GM12878 (cell line): ENCODE results near the gene PCDHAC1. TPM values are rescaled to one million over a fixed set of nuclear protein-coding genes. Genes with fewer than 3 reads are reported as not detected.

Experiments
- polyA plus RNA-seq, 11 experiments: library from polyadenylated mRNA; depleted of rRNA in 4 of 11; unstranded in 6 of 11; stranded (reverse) in 5 of 11; fragments of >200 nt; fragmentation: Nextera tagmentation in 4 of 11; fragmentation: Illumina TruSeq in 1 of 11; extraction: Ambion mirVana in 4 of 11; extraction: Trizol in 1 of 11; gene quantifications; 1 replicate in 1 of 11; 2 replicates in 10 of 11; pipeline versions ENCODE4 v1.2.1 to v1.2.3, GENCODE V29; 2011 to 2016; ENCODE audit warnings: inconsistent platforms in 2 of 11, missing spikeins in 2 of 11, low read depth in 1 of 11
- small RNA-seq: library from RNA; depleted of rRNA; stranded (forward); fragments of <200 nt; gene quantifications from one replicate; pipeline ENCODE3, GENCODE V24; 2014
- total RNA-seq, 4 experiments: library from RNA; depleted of rRNA in 3 of 4; stranded (reverse); fragments of >200 nt in 3 of 4; fragmentation: Illumina TruSeq in 1 of 4; extraction: Trizol in 1 of 4; gene quantifications; 2 replicates each; pipeline versions ENCODE4 v1.2.1 to v1.2.3, GENCODE V29; 2013 to 2021

The PCDHAC1 gene
- total and polyA plus RNA-seq, 10 of the 15 experiments (the other 5 are each of a cell fraction or from before 2014, with no cell fraction given): not detected

Small RNA genes within 50 kb of the gene (small RNA-seq; reads per million reads assigned to genes)
- not detected for gene AC010223.1

Other genes starting within 250 kb of the PCDHAC1 start
Only the 7 nearest of the 24 such genes appear.
- not detected in 2 replicates for gene PCDHA8, start 85.1 kb upstream of the PCDHAC1 start, total RNA-seq (2014; rRNA removed)
- gene PCDHA8, start 85.1 kb upstream of the PCDHAC1 start, total RNA-seq (2014; rRNA removed; fragmentation: Illumina TruSeq; extraction: Trizol): not detected in 2 replicates
- gene PCDHA8, start 85.1 kb upstream of the PCDHAC1 start, total RNA-seq (2021): not detected in 2 replicates
- gene PCDHA8, start 85.1 kb upstream of the PCDHAC1 start, polyA plus RNA-seq (2011; rRNA removed): not detected in 2 replicates
- not detected in 2 replicates for gene PCDHA8, start 85.1 kb upstream of the PCDHAC1 start, polyA plus RNA-seq (2014; fragmentation: Illumina TruSeq; extraction: Trizol)
- gene PCDHA8, start 85.1 kb upstream of the PCDHAC1 start, polyA plus RNA-seq (2014; fragmentation: Nextera tagmentation; extraction: Ambion mirVana): not detected
- not detected in 2 replicates for gene PCDHA8, start 85.1 kb upstream of the PCDHAC1 start, polyA plus RNA-seq (2014; rRNA removed)
- gene PCDHA8, start 85.1 kb upstream of the PCDHAC1 start, polyA plus RNA-seq (2016; fragmentation: Nextera tagmentation; extraction: Ambion mirVana): not detected
- gene PCDHA9, start 77.9 kb upstream of the PCDHAC1 start, total RNA-seq (2014; rRNA removed): 0.05 and 0.06 TPM in 2 replicates
- not detected in 2 replicates for gene PCDHA9, start 77.9 kb upstream of the PCDHAC1 start, total RNA-seq (2014; rRNA removed; fragmentation: Illumina TruSeq; extraction: Trizol)
- gene PCDHA9, start 77.9 kb upstream of the PCDHAC1 start, total RNA-seq (2021): not detected in 2 replicates
- gene PCDHA9, start 77.9 kb upstream of the PCDHAC1 start, polyA plus RNA-seq (2011; rRNA removed): not detected in 2 replicates
- not detected in 2 replicates for gene PCDHA9, start 77.9 kb upstream of the PCDHAC1 start, polyA plus RNA-seq (2014; fragmentation: Illumina TruSeq; extraction: Trizol)
- gene PCDHA9, start 77.9 kb upstream of the PCDHAC1 start, polyA plus RNA-seq (2014; fragmentation: Nextera tagmentation; extraction: Ambion mirVana): not detected
- 0.01 TPM in 1 of 2 replicates, not detected in the other for gene PCDHA9, start 77.9 kb upstream of the PCDHAC1 start, polyA plus RNA-seq (2014; rRNA removed)
- under 1 TPM in 1 of 2 experiments, not detected in 1; 0.03 TPM for gene PCDHA9, start 77.9 kb upstream of the PCDHAC1 start, polyA plus RNA-seq (2016; fragmentation: Nextera tagmentation; extraction: Ambion mirVana)
- 0.05 and 0.06 TPM in 2 replicates for gene PCDHA10, start 70.4 kb upstream of the PCDHAC1 start, total RNA-seq (2014; rRNA removed)
- under 0.01 TPM in 1 of 2 replicates, not detected in the other for gene PCDHA10, start 70.4 kb upstream of the PCDHAC1 start, total RNA-seq (2014; rRNA removed; fragmentation: Illumina TruSeq; extraction: Trizol)
- gene PCDHA10, start 70.4 kb upstream of the PCDHAC1 start, total RNA-seq (2021): 0.03 TPM in 1 of 2 replicates, not detected in the other
- not detected in 2 replicates for gene PCDHA10, start 70.4 kb upstream of the PCDHAC1 start, polyA plus RNA-seq (2011; rRNA removed)
- 0.01 and 0.03 TPM in 2 replicates for gene PCDHA10, start 70.4 kb upstream of the PCDHAC1 start, polyA plus RNA-seq (2014; fragmentation: Illumina TruSeq; extraction: Trizol)
- not detected for gene PCDHA10, start 70.4 kb upstream of the PCDHAC1 start, polyA plus RNA-seq (2014; fragmentation: Nextera tagmentation; extraction: Ambion mirVana)
- 0.01 and 0.03 TPM in 2 replicates for gene PCDHA10, start 70.4 kb upstream of the PCDHAC1 start, polyA plus RNA-seq (2014; rRNA removed)
- under 1 TPM in 1 of 2 experiments, not detected in 1; 0.04 TPM for gene PCDHA10, start 70.4 kb upstream of the PCDHAC1 start, polyA plus RNA-seq (2016; fragmentation: Nextera tagmentation; extraction: Ambion mirVana)
- 0.05 and 0.06 TPM in 2 replicates for gene PCDHA11, start 57.3 kb upstream of the PCDHAC1 start, total RNA-seq (2014; rRNA removed)
- not detected in 2 replicates for gene PCDHA11, start 57.3 kb upstream of the PCDHAC1 start, total RNA-seq (2014; rRNA removed; fragmentation: Illumina TruSeq; extraction: Trizol)
- gene PCDHA11, start 57.3 kb upstream of the PCDHAC1 start, total RNA-seq (2021): 0.05 TPM in 1 of 2 replicates, not detected in the other
- not detected in 2 replicates for gene PCDHA11, start 57.3 kb upstream of the PCDHAC1 start, polyA plus RNA-seq (2011; rRNA removed)
- gene PCDHA11, start 57.3 kb upstream of the PCDHAC1 start, polyA plus RNA-seq (2014; fragmentation: Illumina TruSeq; extraction: Trizol): not detected in 2 replicates
- gene PCDHA11, start 57.3 kb upstream of the PCDHAC1 start, polyA plus RNA-seq (2014; fragmentation: Nextera tagmentation; extraction: Ambion mirVana): not detected
- gene PCDHA11, start 57.3 kb upstream of the PCDHAC1 start, polyA plus RNA-seq (2014; rRNA removed): 0.05 TPM in 1 of 2 replicates, not detected in the other
- not detected for gene PCDHA11, start 57.3 kb upstream of the PCDHAC1 start, polyA plus RNA-seq (2016; fragmentation: Nextera tagmentation; extraction: Ambion mirVana)
- not detected in 2 replicates for gene PCDHA12, start 51.0 kb upstream of the PCDHAC1 start, total RNA-seq (2014; rRNA removed)
- gene PCDHA12, start 51.0 kb upstream of the PCDHAC1 start, total RNA-seq (2014; rRNA removed; fragmentation: Illumina TruSeq; extraction: Trizol): not detected in 2 replicates
- not detected in 2 replicates for gene PCDHA12, start 51.0 kb upstream of the PCDHAC1 start, total RNA-seq (2021)
- gene PCDHA12, start 51.0 kb upstream of the PCDHAC1 start, polyA plus RNA-seq (2011; rRNA removed): not detected in 2 replicates
- not detected in 2 replicates for gene PCDHA12, start 51.0 kb upstream of the PCDHAC1 start, polyA plus RNA-seq (2014; fragmentation: Illumina TruSeq; extraction: Trizol)
- gene PCDHA12, start 51.0 kb upstream of the PCDHAC1 start, polyA plus RNA-seq (2014; fragmentation: Nextera tagmentation; extraction: Ambion mirVana): not detected
- gene PCDHA12, start 51.0 kb upstream of the PCDHAC1 start, polyA plus RNA-seq (2014; rRNA removed): 0.03 TPM in 1 of 2 replicates, not detected in the other
- gene PCDHA12, start 51.0 kb upstream of the PCDHAC1 start, polyA plus RNA-seq (2016; fragmentation: Nextera tagmentation; extraction: Ambion mirVana): not detected
- gene PCDHA13, start 44.2 kb upstream of the PCDHAC1 start, total RNA-seq (2014; rRNA removed): not detected in 2 replicates
- not detected in 2 replicates for gene PCDHA13, start 44.2 kb upstream of the PCDHAC1 start, total RNA-seq (2014; rRNA removed; fragmentation: Illumina TruSeq; extraction: Trizol)
- gene PCDHA13, start 44.2 kb upstream of the PCDHAC1 start, total RNA-seq (2021): not detected in 2 replicates
- gene PCDHA13, start 44.2 kb upstream of the PCDHAC1 start, polyA plus RNA-seq (2011; rRNA removed): not detected in 2 replicates
- gene PCDHA13, start 44.2 kb upstream of the PCDHAC1 start, polyA plus RNA-seq (2014; fragmentation: Illumina TruSeq; extraction: Trizol): not detected in 2 replicates
- not detected for gene PCDHA13, start 44.2 kb upstream of the PCDHAC1 start, polyA plus RNA-seq (2014; fragmentation: Nextera tagmentation; extraction: Ambion mirVana)
- gene PCDHA13, start 44.2 kb upstream of the PCDHAC1 start, polyA plus RNA-seq (2014; rRNA removed): not detected in 2 replicates
- gene PCDHA13, start 44.2 kb upstream of the PCDHAC1 start, polyA plus RNA-seq (2016; fragmentation: Nextera tagmentation; extraction: Ambion mirVana): not detected
- gene PCDHAC2, start 40.2 kb downstream of the PCDHAC1 start, total RNA-seq (2014; rRNA removed): 0.06 TPM in 1 of 2 replicates, not detected in the other
- not detected in 2 replicates for gene PCDHAC2, start 40.2 kb downstream of the PCDHAC1 start, total RNA-seq (2014; rRNA removed; fragmentation: Illumina TruSeq; extraction: Trizol)
- not detected in 2 replicates for gene PCDHAC2, start 40.2 kb downstream of the PCDHAC1 start, total RNA-seq (2021)
- gene PCDHAC2, start 40.2 kb downstream of the PCDHAC1 start, polyA plus RNA-seq (2011; rRNA removed): not detected in 2 replicates
- not detected in 2 replicates for gene PCDHAC2, start 40.2 kb downstream of the PCDHAC1 start, polyA plus RNA-seq (2014; fragmentation: Illumina TruSeq; extraction: Trizol)
- not detected for gene PCDHAC2, start 40.2 kb downstream of the PCDHAC1 start, polyA plus RNA-seq (2014; fragmentation: Nextera tagmentation; extraction: Ambion mirVana)
- gene PCDHAC2, start 40.2 kb downstream of the PCDHAC1 start, polyA plus RNA-seq (2014; rRNA removed): not detected in 2 replicates
- not detected for gene PCDHAC2, start 40.2 kb downstream of the PCDHAC1 start, polyA plus RNA-seq (2016; fragmentation: Nextera tagmentation; extraction: Ambion mirVana)